NCI-H2029 (cell line): Measurements from ENCODE around the gene SDSL.

ENCODE experiments used
- DNase-seq: peaks from one replicate; lab custom pipeline; 2025; lab: John Stamatoyannopoulos, UW

Gene SDSL

GRCh38 chr12:113422030-113422885 is at the start of gene SDSL:
SDSL (plus strand) TSS chr12:113422380; CDS start chr12:113427983, 5,603 bp downstream.
- DNase-seq = peak; percentile 88

GRCh38 chr12:113373440-113373839 is 48.7 kb upstream of the SDSL start:
- no peak for DNase-seq

- DNase-seq = peak; percentile 3
These were observed 48.2 kb upstream of the SDSL start for GRCh38 chr12:113373969-113374368.

- DNase-seq = no peak
These were observed 47.3 kb upstream of the SDSL start for GRCh38 chr12:113374823-113375428.

GRCh38 chr12:113378291-113378690 is 43.9 kb upstream of the SDSL start:
- no peak for DNase-seq

GRCh38 chr12:113381220-113381619 is 41.0 kb upstream of the SDSL start:
- no peak for DNase-seq

DNA sequence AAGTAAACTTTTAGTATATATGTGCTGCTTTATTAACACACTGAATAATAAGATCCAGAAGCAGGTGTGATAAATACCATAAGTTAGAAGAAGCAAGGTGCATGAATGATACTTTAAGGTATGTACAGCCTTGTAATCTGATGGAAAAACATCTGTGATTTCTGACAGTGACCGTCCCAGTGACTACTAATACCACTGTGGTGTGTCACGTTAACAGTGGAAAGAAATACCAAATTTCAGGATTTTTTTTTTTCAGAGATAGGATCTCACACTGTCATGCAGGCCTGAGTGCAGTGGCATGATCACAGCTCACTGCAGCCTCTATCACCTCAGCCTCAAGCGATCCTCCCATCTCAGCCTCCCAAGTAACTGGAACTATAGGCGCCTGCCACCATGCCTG is 40.0 kb upstream of the SDSL start:
- DNase-seq = no peak

DNA sequence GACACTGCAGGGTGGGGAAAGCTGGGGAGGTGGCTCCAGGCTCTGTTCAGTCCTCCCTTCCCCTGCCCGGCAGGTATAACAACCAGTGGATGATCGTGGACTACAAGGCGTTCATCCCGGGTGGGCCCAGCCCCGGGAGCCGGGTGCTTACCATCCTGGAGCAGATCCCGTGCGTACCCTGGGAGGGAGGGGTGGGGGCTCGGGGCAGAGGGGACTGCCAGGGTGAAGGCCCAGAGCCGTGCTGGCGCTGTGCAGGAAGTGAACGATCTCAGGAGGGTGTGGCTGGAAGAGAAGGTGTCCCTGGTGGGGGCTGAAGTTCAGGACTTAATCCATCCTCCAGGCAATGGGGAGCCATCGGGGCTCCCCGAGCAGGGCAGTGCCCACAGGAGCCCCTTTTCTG is 37.4 kb upstream of the SDSL start:
- DNase-seq = no peak

DNA sequence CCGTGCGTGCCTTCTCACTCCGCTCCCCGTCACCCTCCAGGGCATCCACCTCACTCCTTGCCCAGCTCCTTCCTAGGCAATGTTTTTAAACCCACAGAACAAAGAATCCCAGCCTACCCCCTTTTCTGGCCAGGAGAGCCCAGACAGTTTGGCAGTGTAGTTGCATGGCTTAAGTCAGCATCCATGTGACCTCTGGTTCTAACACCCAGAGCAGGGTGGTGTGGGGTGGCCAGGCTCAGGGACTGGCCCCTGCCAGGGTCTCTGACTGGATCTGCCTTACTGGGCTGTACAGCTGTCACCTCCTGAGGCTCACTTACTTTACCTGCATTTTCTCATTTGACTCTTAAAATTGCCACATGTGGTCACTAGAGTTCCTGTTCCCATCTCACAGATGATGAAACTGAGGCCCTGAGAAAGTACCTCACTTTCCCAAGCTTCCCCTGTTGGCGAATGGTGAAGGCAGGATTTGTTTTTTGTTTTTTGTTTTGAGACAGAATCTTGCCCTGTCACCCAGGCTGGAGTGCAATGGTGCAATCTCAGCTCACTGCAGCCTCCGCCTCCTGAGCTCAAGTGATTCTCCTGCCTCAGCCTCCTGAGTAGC is 36.8 kb upstream of the SDSL start:
- no peak for DNase-seq

- no peak for DNase-seq
These were observed 35.2 kb upstream of the SDSL start for GRCh38 chr12:113386866-113387566.

GRCh38 chr12:113387631-113388030 is 34.5 kb upstream of the SDSL start:
- DNase-seq = no peak

- DNase-seq = no peak
These were observed 33.8 kb upstream of the SDSL start for GRCh38 chr12:113388351-113388750.

GRCh38 chr12:113390064-113391043 is 31.8 kb upstream of the SDSL start:
- DNase-seq = no peak

GRCh38 chr12:113391145-113391544 is 31.0 kb upstream of the SDSL start:
- no peak for DNase-seq

- no peak for DNase-seq
These were observed 30.4 kb upstream of the SDSL start for GRCh38 chr12:113391650-113392337.

- DNase-seq = no peak
These were observed 29.7 kb upstream of the SDSL start for GRCh38 chr12:113392520-113392919.

DNA sequence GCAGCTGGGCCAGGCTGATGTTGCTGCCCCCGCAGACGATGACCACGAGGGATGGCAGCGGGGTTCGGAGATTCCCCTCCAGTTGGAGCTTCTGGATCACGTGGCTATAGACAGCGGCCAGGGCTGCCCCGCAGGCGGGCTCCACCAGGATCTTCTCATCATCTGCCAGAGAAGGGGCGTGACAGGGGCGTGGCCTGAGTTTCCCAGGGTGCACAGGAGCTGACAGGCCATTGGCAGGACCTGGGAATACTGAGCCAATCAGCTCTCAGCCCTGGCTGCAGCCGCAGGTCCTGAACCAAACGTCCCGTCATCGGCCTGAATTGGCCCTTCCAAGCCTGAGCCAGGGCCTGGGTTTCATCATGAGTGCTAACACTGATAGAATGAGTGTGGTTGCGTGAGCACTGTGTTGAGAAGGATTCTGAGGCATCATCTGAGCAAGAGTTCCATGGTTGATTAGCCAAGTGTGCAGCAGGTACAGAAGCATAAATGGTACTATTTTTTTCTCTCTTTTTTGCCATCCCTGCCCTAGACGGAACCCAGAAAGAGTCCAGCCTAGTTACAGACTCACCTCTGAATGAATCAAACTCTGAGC is 29.1 kb upstream of the SDSL start:
- no peak for DNase-seq

GRCh38 chr12:113393749-113394148 is 28.4 kb upstream of the SDSL start:
- DNase-seq = no peak

DNA sequence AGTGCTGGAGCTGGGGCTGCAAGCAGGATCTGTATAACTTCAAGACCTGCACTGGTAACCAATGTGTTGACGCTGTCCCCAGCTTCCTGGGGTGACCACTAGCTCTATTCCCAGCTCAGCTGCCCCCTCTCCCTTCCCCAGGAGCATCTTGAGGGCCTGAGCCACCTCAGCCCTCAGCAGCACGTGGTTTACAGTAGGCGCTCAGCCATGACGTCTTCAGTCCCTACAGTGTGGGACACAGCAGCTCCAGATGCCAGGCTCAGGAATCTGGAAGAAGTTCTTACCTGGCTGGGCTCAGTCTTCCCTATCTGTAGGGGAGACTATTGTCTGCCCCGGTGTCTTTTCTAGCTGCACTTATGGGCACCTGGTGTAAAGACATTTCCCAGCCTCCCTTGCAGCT is 27.1 kb upstream of the SDSL start:
- no peak for DNase-seq

DNA sequence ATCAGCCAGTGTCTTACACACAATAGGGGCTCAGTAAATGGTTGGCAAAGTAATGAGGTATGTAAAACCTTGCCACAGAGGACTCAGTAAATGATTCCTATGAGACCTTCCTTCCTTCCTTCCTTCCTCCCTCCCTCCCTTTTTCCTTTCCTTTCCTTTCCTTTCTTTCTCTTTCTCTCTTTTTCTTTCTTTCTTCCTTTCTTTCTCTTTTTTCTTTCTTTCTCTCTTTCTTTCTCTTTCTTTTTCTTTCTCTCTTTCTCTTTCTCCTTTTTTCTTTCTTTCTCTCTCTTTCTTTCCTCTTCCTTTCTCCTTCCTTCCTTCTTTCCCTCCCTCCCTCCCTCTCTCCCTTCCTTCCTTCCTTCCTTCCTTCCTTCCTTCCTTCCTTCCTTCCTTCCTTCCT is 26.0 kb upstream of the SDSL start:
- no peak for DNase-seq
